NCI-H1694 treated with DMSO at 0.1 percent for 48 hours (cell line): ENCODE results near the gene TBC1D32.
"Not testable (repeated sequence)": the region's sequence is repeated elsewhere in the genome, so short reads cannot be mapped to it uniquely, and the experiment has no call there.

Source experiments
- DNase-seq: peaks from one replicate; lab custom pipeline; 2025; lab: John Stamatoyannopoulos, UW

TBC1D32 gene

GRCh38 chr6:121213341-121213740 lies 120.9 kb downstream of the TBC1D32 start:
- not testable (repeated sequence) for DNase-seq

GRCh38 chr6:121210943-121211342 lies 123.3 kb downstream of the TBC1D32 start:
- DNase-seq, result no peak

DNA sequence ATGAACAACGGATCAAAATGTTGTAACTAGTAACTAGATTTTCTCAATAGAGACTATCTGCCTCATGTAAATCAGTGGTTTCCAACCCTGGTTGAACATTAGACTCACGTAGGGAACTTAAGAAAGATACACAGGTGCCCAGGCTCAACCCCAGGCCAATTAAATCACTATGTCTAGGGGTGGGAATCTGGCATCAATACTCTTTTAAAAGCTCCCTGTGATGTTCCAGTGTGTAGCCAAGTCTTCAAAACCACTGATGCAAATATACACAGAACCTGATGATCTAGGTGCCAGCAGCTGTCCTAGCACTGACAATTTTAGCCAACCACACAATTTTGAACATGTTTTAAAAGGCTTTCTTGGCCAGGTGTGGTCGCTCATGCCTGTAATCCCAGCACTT lies 128.7 kb downstream of the TBC1D32 start:
- no peak for DNase-seq

GRCh38 chr6:121201105-121201504 lies 133.2 kb downstream of the TBC1D32 start:
- no peak for DNase-seq

- DNase-seq, result not testable (repeated sequence)
These were observed 138.2 kb downstream of the TBC1D32 start for GRCh38 chr6:121196042-121196441.

DNA sequence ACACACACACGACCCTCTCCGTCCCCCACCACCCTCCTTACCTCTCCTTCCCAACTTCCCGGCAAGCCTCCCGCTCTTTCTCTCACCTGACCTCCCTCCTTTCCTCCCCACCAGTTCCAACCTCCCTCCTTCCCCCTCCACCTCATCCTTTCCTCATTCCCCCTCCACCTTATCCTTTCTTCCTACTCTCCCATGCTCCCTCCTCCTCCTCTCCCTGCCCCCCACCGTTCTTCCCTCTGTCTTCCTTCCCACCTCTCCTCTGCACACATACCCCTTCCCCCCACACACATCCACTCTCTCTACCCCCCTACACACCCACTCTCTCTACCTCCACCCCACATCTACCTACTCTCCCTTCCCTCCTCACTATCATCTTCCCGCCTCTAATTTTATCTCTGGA lies 144.2 kb downstream of the TBC1D32 start:
- no peak for DNase-seq

GRCh38 chr6:121188356-121188755 lies 145.9 kb downstream of the TBC1D32 start:
- DNase-seq, result no peak

GRCh38 chr6:121187833-121188200 lies 146.5 kb downstream of the TBC1D32 start:
- no peak for DNase-seq

DNA sequence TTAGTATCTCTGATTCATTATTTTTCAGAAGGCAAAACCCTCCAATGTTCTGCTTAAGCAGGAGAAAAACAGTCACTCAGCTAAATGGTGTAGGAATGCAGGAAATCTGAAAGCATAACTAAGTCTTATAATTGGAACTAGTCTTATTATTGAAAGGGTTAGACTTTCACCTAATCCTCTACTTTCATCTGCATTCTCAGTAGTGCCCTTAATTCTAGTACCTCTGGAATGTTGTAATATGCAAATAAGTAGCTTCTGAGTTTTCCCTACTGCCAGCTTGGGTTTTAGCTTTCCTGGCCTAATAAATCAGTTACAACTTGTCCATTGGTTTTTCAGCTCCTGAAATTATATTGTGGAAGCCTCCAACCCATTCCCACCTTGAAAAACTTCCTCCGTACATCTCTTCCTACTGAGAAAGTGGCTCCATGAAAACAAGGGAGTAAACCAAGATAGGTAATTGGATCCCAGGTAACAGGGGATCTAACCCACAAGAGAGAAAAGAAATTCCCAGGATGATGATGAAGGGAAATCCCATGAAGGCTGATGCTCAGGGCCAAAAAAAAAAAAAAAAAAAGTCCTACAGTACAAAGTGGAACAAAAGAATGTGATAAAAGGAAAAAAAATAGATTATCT lies 147.0 kb downstream of the TBC1D32 start:
- no peak for DNase-seq

GRCh38 chr6:121183742-121184141 lies 150.5 kb downstream of the TBC1D32 start:
- no peak for DNase-seq

DNA sequence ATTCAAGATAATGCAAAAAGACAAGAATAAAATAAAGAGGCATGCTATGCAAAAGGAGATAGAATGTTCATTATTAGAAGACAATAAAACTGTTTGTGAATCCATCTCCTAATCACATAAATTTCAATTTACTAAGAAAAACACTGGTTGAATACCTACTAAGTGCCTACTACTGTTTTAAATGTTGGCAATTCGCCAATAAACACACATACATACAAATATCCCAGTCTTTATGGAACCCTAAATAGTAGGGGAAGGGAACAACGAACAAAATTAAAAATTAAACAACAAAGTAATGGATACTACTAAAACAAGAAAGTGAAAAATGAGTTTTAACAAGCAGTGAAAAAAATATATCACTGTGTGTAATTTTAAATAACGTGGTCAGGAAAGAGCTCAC lies 158.5 kb downstream of the TBC1D32 start:
- DNase-seq, result no peak

DNA sequence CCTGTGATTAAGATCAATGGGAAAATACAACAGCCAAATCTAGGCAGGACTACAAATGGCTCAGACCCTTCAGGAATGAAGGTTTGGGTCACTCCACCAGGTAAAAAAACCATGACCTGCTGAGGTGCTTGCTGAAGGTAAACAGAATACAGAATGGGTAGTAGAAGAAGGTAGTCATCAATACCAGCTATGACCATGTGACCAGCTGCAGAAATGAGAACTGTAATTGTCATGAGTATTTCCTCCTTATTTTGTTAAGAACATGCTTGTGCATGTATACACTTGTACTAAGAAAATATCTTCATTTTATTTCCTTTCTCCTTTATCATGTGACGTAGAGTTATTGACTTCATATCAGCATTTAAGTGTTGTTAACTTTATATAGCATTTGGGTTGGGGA lies 161.8 kb downstream of the TBC1D32 start:
- DNase-seq, result not testable (repeated sequence)

GRCh38 chr6:121171879-121172278 lies 162.4 kb downstream of the TBC1D32 start:
- no peak for DNase-seq

GRCh38 chr6:121161886-121162285 lies 172.4 kb downstream of the TBC1D32 start:
- no peak for DNase-seq

GRCh38 chr6:121160276-121160675 lies 174.0 kb downstream of the TBC1D32 start:
- DNase-seq, result no peak

DNA sequence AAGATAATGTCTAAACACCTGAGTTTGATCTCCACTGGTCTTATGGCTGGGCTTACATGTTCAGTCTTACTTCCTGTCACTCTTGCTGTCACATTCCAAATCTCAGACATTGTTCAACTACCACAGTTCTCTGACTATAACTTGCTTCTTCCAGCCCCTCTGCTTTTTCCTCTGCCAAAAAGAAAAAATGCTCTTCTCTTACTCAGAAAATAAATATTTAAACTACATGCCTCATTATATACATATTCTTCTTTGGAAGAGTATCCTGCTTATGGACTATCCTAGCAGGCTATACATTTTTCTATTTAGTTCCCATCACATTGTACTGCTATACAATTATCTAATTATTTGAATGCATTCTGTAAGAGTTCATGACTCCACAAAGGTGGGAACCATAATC lies 175.4 kb downstream of the TBC1D32 start:
- DNase-seq, result no peak

DNA sequence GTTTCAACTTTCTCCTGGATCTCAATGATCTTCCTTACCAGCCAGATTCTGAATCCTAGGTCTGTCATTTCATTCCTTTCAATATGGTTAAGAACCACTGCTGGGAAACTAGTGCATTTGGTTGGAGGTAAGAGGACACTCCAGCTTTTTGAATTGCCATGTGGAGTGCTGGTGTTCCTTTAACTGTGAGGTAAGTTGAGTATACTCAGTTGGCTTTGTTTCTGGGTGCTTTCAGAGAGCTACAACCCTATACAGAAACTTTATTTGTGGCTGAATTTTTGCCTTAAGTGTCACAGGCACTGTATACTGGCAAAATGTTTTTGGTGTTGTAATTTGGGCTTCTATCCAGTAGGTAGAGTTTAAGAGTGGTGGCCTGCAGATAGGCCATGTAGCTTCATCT lies 175.8 kb downstream of the TBC1D32 start:
- no peak for DNase-seq

- DNase-seq, result no peak
These were observed 176.4 kb downstream of the TBC1D32 start for GRCh38 chr6:121157906-121158305.

GRCh38 chr6:121143476-121143875 lies 190.8 kb downstream of the TBC1D32 start:
- no peak for DNase-seq

GRCh38 chr6:121142093-121142492 lies 192.2 kb downstream of the TBC1D32 start:
- DNase-seq, result no peak

DNA sequence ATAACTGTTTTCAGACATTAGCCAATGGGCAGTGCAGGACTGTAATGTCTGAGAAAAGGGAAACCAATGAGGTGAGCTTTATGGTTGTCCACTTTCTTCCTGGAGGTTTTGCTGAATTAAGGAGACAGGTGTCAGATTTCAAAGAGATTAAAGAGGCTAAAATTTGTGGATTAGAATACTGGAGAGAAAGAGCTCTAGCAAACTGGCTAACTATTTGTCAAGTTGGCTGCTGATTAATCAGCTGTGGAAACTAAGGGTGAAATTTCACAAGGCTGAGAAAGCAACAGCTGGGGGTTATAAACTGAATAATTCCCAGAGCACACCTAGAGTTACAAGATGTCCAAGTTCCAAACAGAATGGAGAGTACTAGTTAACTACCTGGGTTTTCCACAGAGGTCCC lies 198.9 kb downstream of the TBC1D32 start:
- no peak for DNase-seq

DNA sequence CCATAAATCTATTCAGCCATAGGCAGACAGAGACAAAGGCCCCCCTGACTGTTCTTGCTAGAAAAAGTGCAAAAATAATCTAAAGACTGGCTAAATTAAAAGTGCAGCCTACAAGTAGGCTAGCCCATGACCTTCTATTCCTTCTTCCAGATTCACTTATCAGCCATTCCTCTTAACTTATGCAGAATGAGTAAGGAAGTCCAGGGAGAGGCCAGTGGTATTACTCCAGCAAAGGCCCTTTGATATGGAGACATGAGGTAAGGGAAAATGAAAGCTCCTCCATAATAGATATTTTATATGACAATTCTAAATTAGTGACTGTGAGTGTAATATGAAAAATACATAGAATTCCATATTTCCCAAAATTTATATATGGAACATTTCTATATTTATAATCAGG lies 199.4 kb downstream of the TBC1D32 start:
- DNase-seq, result no peak

- no peak for DNase-seq
These were observed 209.7 kb downstream of the TBC1D32 start for GRCh38 chr6:121124600-121124999.

DNA sequence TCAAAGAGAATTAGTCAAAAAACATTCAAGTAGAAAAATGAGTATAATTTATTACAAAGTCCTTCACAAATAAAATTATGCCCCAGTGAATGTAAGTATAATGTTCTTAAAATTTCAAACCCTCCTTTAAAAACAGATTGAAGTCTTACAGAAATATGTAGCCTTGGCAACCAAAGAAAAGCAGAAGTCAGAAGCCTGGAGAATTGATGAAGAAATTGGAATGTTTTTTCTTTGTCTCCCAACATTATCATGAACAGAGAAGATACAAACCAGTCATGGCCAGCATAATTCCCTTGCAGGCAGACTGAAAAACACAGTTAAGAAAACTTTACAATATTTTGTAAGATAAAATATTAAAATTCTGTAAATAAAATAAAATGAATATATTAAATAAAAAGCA lies 221.9 kb downstream of the TBC1D32 start:
- DNase-seq, result no peak

DNA sequence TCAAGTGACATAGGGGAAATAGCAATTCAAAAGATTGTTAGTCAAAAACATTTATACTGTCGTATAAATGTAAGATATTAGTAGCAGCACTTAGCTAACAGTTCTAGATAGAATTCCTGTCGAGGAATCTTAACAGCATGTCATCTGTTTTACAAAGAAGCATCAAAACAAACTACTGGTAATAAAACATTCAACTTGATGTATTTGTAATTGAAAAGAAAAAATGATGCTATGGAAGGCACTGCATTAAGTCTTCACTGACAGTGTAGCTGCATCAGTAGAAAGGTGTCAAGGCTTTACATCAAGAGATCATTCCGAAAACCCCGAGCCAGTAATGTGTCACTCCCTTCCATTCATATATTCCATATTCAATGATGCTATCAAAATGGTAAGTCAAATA lies 223.5 kb downstream of the TBC1D32 start:
- DNase-seq, result no peak
